Thyroid gland (tissue), 4 donors: ENCODE results near the gene SLC6A6. TPM values are rescaled to one million over a fixed set of nuclear protein-coding genes. Genes with fewer than 3 reads are reported as not detected.

Source experiments
- DNase-seq, 2 donors: peaks; one replicate each; pipeline ENCODE4 v3.0.0-alpha.2; 2019
- H3K27ac ChIP-seq, 3 donors: fragments of 200-600 bp; sonication (generic); 1 replicate in 2 of 3; 2 replicates in 1 of 3; pipeline ENCODE4 v1.5.1; 2016 to 2019; ENCODE audit warnings: mild to moderate bottlenecking in 1 of 3, moderate library complexity in 1 of 3
- H3K27me3 ChIP-seq: fragments of 200-600 bp; sonication (generic); one replicate; pipeline ENCODE4 v1.5.1; 2019
- H3K36me3 ChIP-seq, 2 donors: fragments of 200-600 bp; sonication (generic); one replicate each; pipeline ENCODE4 v1.5.1; 2016 to 2019
- H3K4me1 ChIP-seq, 2 donors: fragments of 200-600 bp; sonication (generic); one replicate each; pipeline ENCODE4 v1.5.1; 2017 to 2019
- H3K4me3 ChIP-seq, 3 donors: fragments of 200-600 bp; sonication (generic); replicated peaks in 1 of 3; 1 replicate in 2 of 3; 2 replicates in 1 of 3; pipeline ENCODE4 v1.5.1; 2016; ENCODE audit warnings: mild to moderate bottlenecking in 1 of 3
- H3K9me3 ChIP-seq: fragments of 200-600 bp; sonication (generic); one replicate; pipeline ENCODE4 v1.5.1; 2017
- POLR2A ChIP-seq, 2 donors: fragments of 450-650 bp; IDR thresholded peaks; one replicate each; pipeline ENCODE4 v1.6.1; 2017; ENCODE audit warnings: antibody characterized with exemption in 2 of 2, mild to moderate bottlenecking in 2 of 2, moderate library complexity in 1 of 2
- WGBS, 2 donors: methylation state at CpG; one replicate each; pipeline ENCODE4 v1.1.5; 2017; 5-methylcytosine and 5-hydroxymethylcytosine counted together
- intact Hi-C: fragments of 100-400 bp; cut with DNase I; formaldehyde crosslinking; loops from one replicate; pipeline ENCODE4 v1.15.1; 2023
- total RNA-seq, 4 donors: library from RNA; depleted of rRNA; stranded (reverse); fragments of >200 nt; gene quantifications; one replicate each; pipeline ENCODE4 v1.2.3, GENCODE V29; 2016
- TF ChIP-seq, protein P1 (sequence below), 6 experiments: fragments of 200-600 bp in 3 of 6; fragments of 450-650 bp in 3 of 6; sonication (generic) in 3 of 6; IDR thresholded peaks; one replicate each; pipeline ENCODE4 v1.5.1; 2016 to 2019; ENCODE audit warnings: antibody characterized with exemption in 6 of 6, mild to moderate bottlenecking in 2 of 6, inconsistent platforms in 1 of 6, moderate library complexity in 1 of 6

The SLC6A6 gene
- total RNA-seq, 4 donors from 2014 or later = 42.7 to 98.0 (median 72.5) TPM

- no peaks in the 10 kb centered on the region for H3K27me3 ChIP-seq
- H3K36me3 ChIP-seq = peaks cover 25 to 33% of the 10 kb centered on the region in 2 donors
- H3K4me3 ChIP-seq = no peak overlapping the region
- H3K4me1 ChIP-seq = peaks cover 16 to 36% of the 10 kb centered on the region in 2 donors
- DNase-seq = no peak
- 96 to 98% methylated on average over 13 of the region's 13 CpGs for WGBS, 2 donors
- H3K9me3 ChIP-seq = no peaks in the 10 kb centered on the region
- intact Hi-C loops = no loop called here
- no peak overlapping the region for H3K27ac ChIP-seq
- TF ChIP-seq, protein P1, sequence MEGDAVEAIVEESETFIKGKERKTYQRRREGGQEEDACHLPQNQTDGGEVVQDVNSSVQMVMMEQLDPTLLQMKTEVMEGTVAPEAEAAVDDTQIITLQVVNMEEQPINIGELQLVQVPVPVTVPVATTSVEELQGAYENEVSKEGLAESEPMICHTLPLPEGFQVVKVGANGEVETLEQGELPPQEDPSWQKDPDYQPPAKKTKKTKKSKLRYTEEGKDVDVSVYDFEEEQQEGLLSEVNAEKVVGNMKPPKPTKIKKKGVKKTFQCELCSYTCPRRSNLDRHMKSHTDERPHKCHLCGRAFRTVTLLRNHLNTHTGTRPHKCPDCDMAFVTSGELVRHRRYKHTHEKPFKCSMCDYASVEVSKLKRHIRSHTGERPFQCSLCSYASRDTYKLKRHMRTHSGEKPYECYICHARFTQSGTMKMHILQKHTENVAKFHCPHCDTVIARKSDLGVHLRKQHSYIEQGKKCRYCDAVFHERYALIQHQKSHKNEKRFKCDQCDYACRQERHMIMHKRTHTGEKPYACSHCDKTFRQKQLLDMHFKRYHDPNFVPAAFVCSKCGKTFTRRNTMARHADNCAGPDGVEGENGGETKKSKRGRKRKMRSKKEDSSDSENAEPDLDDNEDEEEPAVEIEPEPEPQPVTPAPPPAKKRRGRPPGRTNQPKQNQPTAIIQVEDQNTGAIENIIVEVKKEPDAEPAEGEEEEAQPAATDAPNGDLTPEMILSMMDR (IDR thresholded peaks at IDR 0.05) = no peak
- TF ChIP-seq POLR2A (IDR thresholded peaks at IDR 0.05) = no peak
Observed at GRCh38 chr3:14476583-14477265, 74.3 kb downstream of the SLC6A6 start.

- TF ChIP-seq, protein P1 (IDR thresholded peaks at IDR 0.05) = no peak
- TF ChIP-seq POLR2A (IDR thresholded peaks at IDR 0.05) = no peak
- intact Hi-C loops = no loop called here
- no peaks in the 10 kb centered on the region for H3K9me3 ChIP-seq
- H3K4me1 ChIP-seq = peaks cover 15 to 36% of the 10 kb centered on the region in 2 donors
- DNase-seq = no peak
- H3K27ac ChIP-seq = no peak overlapping the region
- WGBS, 2 donors = 95 to 98% methylated on average over 10 of the region's 11 CpGs
- H3K4me3 ChIP-seq = no peak overlapping the region
- H3K27me3 ChIP-seq = no peaks in the 10 kb centered on the region
- H3K36me3 ChIP-seq = peaks cover 32 to 40% of the 10 kb centered on the region in 2 donors
Observed at GRCh38 chr3:14477311-14477935, 75.0 kb downstream of the SLC6A6 start.

- 86 to 89% methylated on average over 6 to 8 of the region's 8 CpGs for WGBS, 2 donors
- Histone ChIP-seq H3K4me1 (peaks cover 7 to 25% of the 10 kb centered on the region in 2 donors), H3K36me3 (peaks cover 43 to 48% of the 10 kb centered on the region in 2 donors), H3K4me3 (no peak overlapping the region), H3K27ac (no peak overlapping the region), H3K27me3 (no peaks in the 10 kb centered on the region), H3K9me3 (no peaks in the 10 kb centered on the region)
- DNase-seq = no peak
- TF ChIP-seq POLR2A (IDR thresholded peaks at IDR 0.05) = no peak
- TF ChIP-seq, protein P1 (IDR thresholded peaks at IDR 0.05) = no peak
- intact Hi-C loops = no loop called here
Observed at GRCh38 chr3:14478956-14479550, 76.6 kb downstream of the SLC6A6 start.

DNA sequence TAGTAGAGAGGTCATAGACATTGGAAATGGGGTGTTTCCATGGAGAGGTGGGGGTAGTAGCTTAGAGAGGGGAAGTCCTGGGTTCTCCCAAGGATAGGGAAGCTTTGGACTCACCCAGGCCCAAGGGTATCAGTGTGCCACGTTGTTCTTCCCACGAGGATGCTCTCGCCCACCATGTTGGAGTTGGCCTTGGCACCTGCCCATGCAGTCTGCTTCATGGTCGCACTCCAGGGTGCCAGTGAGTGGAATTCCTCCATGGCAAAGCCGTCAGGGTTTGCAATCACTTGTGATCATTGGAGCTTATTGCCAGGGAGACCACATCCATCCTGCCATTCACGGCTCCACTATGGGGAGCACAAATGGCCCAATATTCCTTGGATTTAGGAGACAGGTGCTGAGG, 77.2 kb downstream of the SLC6A6 start:
- 75 to 79% methylated on average over 6 of the region's 6 CpGs for WGBS, 2 donors
- peaks cover 43 to 51% of the 10 kb centered on the region in 2 donors for H3K36me3 ChIP-seq
- intact Hi-C loops = no loop called here
- H3K4me1 ChIP-seq = peaks cover 7 to 23% of the 10 kb centered on the region in 2 donors
- TF ChIP-seq, protein P1 (IDR thresholded peaks at IDR 0.05) = no peak
- TF ChIP-seq POLR2A (IDR thresholded peaks at IDR 0.05) = no peak
- H3K9me3 ChIP-seq = no peaks in the 10 kb centered on the region
- H3K4me3 ChIP-seq = no peak overlapping the region
- no peak for DNase-seq
- H3K27ac ChIP-seq = no peak overlapping the region
- H3K27me3 ChIP-seq = no peaks in the 10 kb centered on the region
